ENCODE results near the gene CES3. TPM values are rescaled to one million over a fixed set of nuclear protein-coding genes. Genes with fewer than 3 reads are reported as not detected.
"Not testable (repeated sequence)": the region's sequence is repeated elsewhere in the genome, so short reads cannot be mapped to it uniquely, and the experiment has no call there.

CES3 gene
- total RNA-seq, 1 donor from 2014 or later: not detected

DNA sequence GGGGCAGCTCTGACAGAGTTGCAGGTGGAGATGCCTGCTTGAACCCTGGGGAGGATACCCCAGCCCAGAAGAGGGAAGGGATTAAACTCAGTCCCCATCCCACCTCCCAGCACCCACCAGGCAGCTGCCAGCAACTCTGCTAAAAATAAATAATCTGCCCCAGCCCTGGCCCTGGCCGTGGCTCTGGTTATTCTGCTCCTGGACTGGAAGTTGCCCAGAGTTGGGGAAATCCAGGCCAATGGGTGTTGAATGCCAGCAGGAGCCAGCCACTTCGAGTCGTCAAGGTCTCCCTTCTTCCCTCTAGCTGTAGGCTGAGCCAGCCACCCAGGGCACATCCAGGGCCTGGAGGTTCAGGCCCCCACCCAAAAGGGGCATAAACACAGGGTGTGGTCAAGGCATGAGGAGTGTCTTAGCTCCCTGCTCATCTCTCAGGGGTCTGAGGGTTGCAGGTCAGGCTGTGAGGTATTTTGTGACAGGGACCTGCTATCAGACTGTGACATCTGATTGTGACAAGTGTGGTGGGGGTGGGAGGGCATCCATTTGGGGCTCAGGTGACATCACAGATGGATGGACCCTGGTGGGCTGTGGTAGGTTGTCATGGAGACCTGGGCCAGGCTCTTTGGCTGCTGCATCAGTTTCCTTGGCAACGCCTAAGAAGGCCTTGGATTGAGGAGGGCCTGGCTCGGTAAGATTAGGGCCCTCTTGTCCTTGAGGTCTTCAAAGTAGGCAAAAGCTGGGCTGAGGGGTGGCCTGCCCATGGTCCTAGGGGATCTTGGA, 34.7 kb upstream of the CES3 start:
- no peak for DNase-seq (ENCODE audit: low read depth, low spot score)

GRCh38 chr16:66926961-66927436, 34.1 kb upstream of the CES3 start:
- no peak for DNase-seq (ENCODE audit: low read depth, low spot score)

- no peak for DNase-seq (ENCODE audit: low read depth, low spot score)
These were observed 33.0 kb upstream of the CES3 start for GRCh38 chr16:66927918-66928649.

- DNase-seq (ENCODE audit: low read depth, low spot score): no peak
These were observed 32.2 kb upstream of the CES3 start for GRCh38 chr16:66928702-66929388.

GRCh38 chr16:66930189-66930588, 30.9 kb upstream of the CES3 start:
- DNase-seq (ENCODE audit: low read depth, low spot score): no peak

GRCh38 chr16:66931665-66932064, 29.4 kb upstream of the CES3 start:
- DNase-seq (ENCODE audit: low read depth, low spot score): no peak

DNA sequence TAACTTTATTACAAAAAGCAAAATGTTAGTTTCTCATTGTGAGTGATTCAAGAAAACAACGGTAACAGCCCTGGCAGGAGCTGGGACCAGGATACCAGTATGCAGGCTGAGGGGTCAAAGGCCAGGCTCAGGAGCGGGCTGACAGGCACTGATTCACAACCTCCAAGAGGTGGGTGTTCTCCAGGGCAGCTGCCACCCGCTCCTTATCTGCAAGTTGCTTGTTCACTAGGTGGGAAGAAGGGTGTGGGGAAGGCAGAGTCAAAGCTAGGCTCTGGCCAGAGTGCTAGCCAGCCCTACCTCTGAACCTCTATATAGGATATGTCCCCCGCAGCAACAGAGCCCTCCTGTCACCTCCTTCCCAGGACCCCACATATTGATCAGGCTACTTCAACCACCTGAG, 29.0 kb upstream of the CES3 start:
- no peak for DNase-seq (ENCODE audit: low read depth, low spot score)

GRCh38 chr16:66933776-66934137, 27.3 kb upstream of the CES3 start:
- DNase-seq (ENCODE audit: low read depth, low spot score): no peak

GRCh38 chr16:66934138-66934838, 26.8 kb upstream of the CES3 start, which contains the start of gene CIAO2B:
Gene CIAO2B, minus strand, starts transcription at chr16:66934402. Its CDS starts 38 bp downstream, at chr16:66934364.
- peak; percentile 52 for DNase-seq (ENCODE audit: low read depth, low spot score)

DNA sequence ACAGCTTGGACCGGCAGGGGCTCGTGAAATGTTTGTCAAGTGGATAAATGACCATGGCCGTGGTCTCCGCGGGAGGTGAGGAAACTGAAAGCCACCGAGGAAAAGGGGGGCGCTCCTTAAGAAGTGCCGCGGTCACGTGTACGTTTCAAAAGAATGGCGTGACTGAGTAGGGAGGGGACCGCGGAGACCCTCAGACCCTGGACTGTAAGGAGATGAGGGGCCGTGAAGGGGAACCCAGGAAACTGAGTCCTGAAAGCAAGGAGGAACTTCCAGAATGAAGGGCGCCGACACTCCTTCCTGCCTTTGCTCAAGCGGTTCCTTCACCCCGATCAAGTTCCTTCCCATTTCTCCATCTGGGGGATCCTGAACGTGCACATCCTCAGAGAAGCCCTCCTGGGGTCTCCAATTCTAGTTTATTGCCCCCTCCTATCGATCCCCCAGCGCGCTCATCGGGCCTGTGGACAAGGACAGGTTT, 26.2 kb upstream of the CES3 start:
- not testable (repeated sequence) for DNase-seq (ENCODE audit: low read depth, low spot score)

GRCh38 chr16:66935314-66936011, 25.6 kb upstream of the CES3 start, which contains the start of gene CES2:
Gene CES2, plus strand, starts transcription at chr16:66935516. Its CDS starts 120 bp downstream, at chr16:66935636.
- no peak for DNase-seq (ENCODE audit: low read depth, low spot score)

DNA sequence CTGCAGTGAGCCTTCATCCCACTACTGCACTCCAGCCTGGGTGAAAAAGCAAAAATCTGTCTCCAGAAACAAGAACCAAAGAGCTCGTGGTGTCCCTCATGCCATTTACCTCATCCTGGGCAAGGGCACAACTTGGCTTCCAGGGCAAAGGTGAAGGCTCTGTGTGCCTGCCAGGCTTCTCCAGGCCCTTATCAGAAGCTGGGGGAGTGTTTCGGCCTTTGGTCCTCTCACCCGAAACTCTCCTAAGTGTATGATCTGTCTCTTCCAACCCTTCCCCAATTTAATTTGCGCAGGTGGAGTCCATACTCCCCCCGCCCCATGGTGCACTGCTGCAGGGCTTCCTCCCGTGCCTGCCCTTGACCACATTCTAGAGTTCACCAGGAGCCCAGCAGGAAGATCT, 24.6 kb upstream of the CES3 start:
- DNase-seq (ENCODE audit: low read depth, low spot score): no peak

GRCh38 chr16:66936889-66937554, 24.0 kb upstream of the CES3 start:
- no peak for DNase-seq (ENCODE audit: low read depth, low spot score)

DNA sequence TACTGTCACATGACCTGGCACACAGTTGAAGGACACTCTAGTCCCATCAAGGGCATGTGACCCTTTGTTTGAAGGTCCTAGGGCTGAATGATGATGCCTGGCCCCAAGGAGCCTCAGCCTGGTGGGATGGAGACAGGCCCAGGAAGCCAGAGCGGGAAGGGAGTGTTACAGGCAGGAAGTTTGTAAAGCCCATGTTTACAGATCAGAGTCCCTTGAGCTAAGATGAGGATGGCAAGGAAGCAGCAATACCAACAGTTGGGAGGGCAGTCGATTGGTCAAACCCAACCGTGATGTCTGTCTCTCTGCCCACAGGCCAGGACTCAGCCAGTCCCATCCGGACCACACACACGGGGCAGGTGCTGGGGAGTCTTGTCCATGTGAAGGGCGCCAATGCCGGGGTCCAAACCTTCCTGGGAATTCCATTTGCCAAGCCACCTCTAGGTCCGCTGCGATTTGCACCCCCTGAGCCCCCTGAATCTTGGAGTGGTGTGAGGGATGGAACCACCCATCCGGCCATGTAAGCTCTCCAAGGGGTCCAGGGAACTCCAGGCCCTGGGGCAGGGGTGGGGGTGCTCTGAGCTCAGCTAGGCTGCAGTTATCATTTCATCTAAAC, 23.2 kb upstream of the CES3 start:
- DNase-seq (ENCODE audit: low read depth, low spot score): no peak

DNA sequence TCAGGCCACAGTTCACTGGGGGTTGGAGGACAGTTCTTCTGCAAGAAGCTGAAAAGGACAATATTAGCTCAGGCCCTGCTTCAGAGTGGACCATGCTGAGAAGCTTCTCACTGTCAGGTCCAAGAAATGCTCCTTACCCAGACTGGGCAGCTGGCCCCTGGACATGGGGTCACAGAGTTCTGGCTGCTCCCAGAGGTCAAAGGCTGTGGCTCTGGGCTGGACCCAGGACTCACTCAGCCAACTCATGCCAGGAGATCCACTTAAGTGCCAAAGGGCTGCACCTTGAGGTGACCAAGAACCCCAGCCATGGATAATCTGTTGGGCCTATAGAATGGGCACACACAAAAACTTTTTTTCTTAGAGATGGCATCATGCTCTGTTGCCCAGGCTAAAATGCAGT, 21.7 kb upstream of the CES3 start:
- no peak for DNase-seq (ENCODE audit: low read depth, low spot score)

DNA sequence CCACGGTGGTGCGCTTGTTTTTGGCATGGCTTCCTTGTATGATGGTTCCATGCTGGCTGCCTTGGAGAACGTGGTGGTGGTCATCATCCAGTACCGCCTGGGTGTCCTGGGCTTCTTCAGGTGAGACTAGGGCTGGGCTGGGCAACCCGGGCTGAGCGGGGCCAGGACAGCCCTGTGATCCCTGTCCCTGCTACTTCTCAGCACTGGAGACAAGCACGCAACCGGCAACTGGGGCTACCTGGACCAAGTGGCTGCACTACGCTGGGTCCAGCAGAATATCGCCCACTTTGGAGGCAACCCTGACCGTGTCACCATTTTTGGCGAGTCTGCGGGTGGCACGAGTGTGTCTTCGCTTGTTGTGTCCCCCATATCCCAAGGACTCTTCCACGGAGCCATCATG, 20.8 kb upstream of the CES3 start:
- no peak for DNase-seq (ENCODE audit: low read depth, low spot score)

DNA sequence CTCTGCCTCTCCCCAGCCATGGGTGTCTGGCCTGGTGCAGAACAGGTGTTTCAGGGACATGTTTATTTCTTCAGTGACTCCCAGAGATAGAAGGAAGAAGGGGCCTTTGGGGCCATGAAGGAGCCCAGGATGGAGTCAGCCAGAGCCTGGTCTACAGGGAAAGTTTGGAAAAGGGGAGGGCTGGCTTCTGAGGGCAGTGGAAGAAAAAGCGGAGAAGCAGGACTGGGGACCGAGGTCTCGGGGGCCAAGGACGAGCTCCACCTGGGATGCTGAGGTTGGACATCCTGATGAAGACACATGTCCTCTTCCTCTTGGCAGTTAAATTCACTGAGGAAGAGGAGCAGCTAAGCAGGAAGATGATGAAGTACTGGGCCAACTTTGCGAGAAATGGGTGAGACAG, 18.1 kb upstream of the CES3 start:
- no peak for DNase-seq (ENCODE audit: low read depth, low spot score)

DNA sequence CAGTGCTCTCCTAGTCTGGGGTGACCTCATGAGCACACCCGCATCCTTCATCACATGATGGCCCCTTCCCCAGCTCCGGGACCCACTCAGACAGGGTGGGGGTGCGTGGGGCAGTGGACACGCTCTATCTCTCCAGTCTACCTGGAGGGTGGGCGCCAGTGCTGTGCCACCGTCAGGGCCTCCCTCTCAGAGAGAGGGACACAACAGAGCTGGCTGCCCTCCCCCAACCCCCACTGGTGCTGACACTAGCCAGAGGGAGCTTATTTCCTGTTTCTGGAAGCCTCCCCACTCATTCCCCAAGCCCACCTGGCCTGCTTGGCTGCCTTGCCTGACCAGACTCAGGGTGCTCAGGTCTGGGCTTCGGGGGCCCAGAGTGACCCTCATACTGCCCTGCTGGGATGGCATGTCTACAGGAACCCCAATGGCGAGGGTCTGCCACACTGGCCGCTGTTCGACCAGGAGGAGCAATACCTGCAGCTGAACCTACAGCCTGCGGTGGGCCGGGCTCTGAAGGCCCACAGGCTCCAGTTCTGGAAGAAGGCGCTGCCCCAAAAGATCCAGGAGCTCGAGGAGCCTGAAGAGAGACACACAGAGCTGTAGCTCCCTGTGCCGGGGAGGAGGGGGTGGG, 17.5 kb upstream of the CES3 start:
- DNase-seq (ENCODE audit: low read depth, low spot score): no peak

DNA sequence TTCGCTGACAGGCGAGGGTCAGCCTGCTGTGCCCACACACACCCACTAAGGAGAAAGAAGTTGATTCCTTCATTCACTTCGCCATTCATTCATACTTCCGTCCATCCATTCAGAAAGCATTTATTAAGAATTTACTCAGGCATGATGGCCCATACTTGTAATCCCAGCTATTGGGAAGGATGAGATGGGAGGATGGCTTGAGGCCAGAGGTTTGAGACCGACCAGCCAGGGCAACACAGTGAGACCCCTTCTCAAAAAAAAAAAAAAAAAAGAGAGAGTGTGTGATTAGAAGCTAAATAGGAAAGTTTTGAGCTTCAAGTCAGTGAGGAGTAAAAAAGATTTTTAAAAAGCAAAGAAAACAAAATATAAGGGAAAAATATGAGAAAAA, 17.0 kb upstream of the CES3 start:
- no peak for DNase-seq (ENCODE audit: low read depth, low spot score)

Measured in pulmonary artery endothelial cell (primary cell).